Type B pancreatic cell (in vitro differentiated cells): ENCODE measurements around the gene POU2F1. TPM values are rescaled to one million over a fixed set of nuclear protein-coding genes. Genes with fewer than 3 reads are reported as not detected.
"Not testable (repeated sequence)": the region's sequence is repeated elsewhere in the genome, so short reads cannot be mapped to it uniquely, and the experiment has no call there.

Experiments used
- DNase-seq: peaks from one replicate; pipeline ENCODE4 v3.0.0; 2021; ENCODE audit warnings: mixed read lengths; ENCODE audit not compliant: unreplicated experiment; ENCODE audit errors: extremely low spot score
- H3K27ac Mint-ChIP-seq: 2 replicates; pipeline ENCODE4 v1.8.0; 2021; ENCODE audit warnings: mild to moderate bottlenecking, mixed read lengths
- H3K27me3 Mint-ChIP-seq: 2 replicates; pipeline ENCODE4 v1.8.0; 2021; ENCODE audit warnings: mixed read lengths
- H3K36me3 Mint-ChIP-seq: 2 replicates; pipeline ENCODE4 v1.8.0; 2021; ENCODE audit warnings: mixed read lengths
- H3K4me1 Mint-ChIP-seq: one replicate; pipeline ENCODE4 v1.8.0; 2021; ENCODE audit warnings: mixed read lengths; ENCODE audit not compliant: unreplicated experiment
- H3K4me3 Mint-ChIP-seq: 2 replicates; pipeline ENCODE4 v1.8.0; 2021; ENCODE audit warnings: mild to moderate bottlenecking, mixed read lengths
- H3K9me3 Mint-ChIP-seq: 2 replicates; pipeline ENCODE4 v1.8.0; 2021; ENCODE audit warnings: mixed read lengths
- CTCF ChIP-seq: fragments of 200-600 bp; sonication (generic); conservative IDR thresholded peaks from 2 replicates; pipeline ENCODE4 v1.5.0; 2021; ENCODE audit warnings: antibody characterized with exemption, mild to moderate bottlenecking
- total RNA-seq: library from RNA; stranded (reverse); gene quantifications from 2 replicates; pipeline ENCODE4 v1.2.1, GENCODE V29; 2021; ENCODE audit warnings: low replicate concordance

POU2F1 gene
- total RNA-seq, 1 donor from 2014 or later: 24.2 TPM

DNA sequence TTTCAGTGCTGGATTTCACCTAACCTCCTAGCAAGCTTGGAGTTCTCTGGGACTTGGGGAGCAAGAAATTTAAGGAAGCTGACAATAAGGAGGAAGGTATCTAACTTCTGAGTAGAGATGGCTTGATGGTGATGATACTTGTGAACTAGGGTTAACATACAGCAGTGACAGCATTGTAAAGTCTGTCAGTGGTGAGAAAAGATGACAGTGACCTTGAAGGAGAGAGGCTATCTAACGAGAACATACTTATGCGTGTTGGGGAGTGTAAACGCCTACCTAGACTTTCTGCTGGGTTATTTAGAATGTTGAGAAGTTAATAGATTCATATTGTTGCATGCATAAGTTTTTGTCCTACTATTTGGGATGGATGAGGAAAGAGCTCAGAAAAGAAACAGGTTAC is 16.3 kb downstream of the POU2F1 start:
- H3K27me3 Mint-ChIP-seq: no peaks in the 10 kb centered on the region
- H3K4me3 Mint-ChIP-seq: no peak overlapping the region
- H3K4me1 Mint-ChIP-seq: peaks cover 19% of the 10 kb centered on the region
- no peak for TF ChIP-seq CTCF
- no peak for DNase-seq
- H3K9me3 Mint-ChIP-seq: no peaks in the 10 kb centered on the region
- H3K27ac Mint-ChIP-seq: no peak overlapping the region
- H3K36me3 Mint-ChIP-seq: no peaks in the 10 kb centered on the region

DNA sequence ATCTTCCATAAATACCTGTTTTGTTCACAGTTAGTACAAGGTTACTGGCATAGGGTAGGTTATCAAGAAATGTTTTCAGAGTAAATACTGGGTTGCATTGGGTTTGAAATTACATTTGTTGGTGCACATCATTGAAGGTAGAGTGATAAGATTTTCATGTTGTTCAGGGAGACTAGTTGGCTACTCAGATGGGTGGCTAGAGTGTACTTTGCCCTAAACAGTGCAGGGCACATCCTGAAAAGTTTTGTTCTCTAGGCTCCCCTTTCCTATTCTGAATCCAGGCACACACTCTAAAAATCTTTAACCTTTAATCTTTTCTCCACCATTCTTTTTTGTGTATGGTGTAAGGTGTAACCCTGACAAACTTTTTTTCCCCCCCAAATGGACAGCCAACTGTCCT is 18.0 kb downstream of the POU2F1 start:
- no peaks in the 10 kb centered on the region for H3K9me3 Mint-ChIP-seq
- peaks cover 19% of the 10 kb centered on the region for H3K4me1 Mint-ChIP-seq
- H3K4me3 Mint-ChIP-seq: no peak overlapping the region
- no peaks in the 10 kb centered on the region for H3K27me3 Mint-ChIP-seq
- no peak for TF ChIP-seq CTCF
- H3K27ac Mint-ChIP-seq: no peak overlapping the region
- H3K36me3 Mint-ChIP-seq: no peaks in the 10 kb centered on the region
- no peak for DNase-seq

DNA sequence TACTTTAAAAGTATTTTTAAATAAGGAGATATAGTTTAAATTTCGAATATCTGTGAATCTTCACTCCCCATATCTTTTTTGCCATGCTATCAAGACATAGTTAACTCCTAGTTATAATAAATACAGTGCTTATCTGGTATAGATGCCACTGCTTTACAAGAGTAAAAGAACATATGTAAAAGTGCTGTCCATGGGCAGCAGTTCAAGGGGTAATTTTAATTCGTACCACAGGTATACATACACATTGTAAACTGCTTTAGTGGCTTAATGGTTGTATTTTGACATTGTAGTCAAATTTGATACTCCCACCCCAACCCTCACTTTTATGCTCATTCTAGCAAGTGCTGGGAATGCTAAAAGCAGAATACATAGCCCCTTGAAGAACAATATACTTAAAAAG is 18.6 kb downstream of the POU2F1 start:
- TF ChIP-seq CTCF: no peak
- peaks cover 14% of the 10 kb centered on the region for H3K4me1 Mint-ChIP-seq
- no peak overlapping the region for H3K27ac Mint-ChIP-seq
- H3K4me3 Mint-ChIP-seq: no peak overlapping the region
- H3K27me3 Mint-ChIP-seq: no peaks in the 10 kb centered on the region
- no peaks in the 10 kb centered on the region for H3K9me3 Mint-ChIP-seq
- H3K36me3 Mint-ChIP-seq: no peaks in the 10 kb centered on the region
- no peak for DNase-seq

DNA sequence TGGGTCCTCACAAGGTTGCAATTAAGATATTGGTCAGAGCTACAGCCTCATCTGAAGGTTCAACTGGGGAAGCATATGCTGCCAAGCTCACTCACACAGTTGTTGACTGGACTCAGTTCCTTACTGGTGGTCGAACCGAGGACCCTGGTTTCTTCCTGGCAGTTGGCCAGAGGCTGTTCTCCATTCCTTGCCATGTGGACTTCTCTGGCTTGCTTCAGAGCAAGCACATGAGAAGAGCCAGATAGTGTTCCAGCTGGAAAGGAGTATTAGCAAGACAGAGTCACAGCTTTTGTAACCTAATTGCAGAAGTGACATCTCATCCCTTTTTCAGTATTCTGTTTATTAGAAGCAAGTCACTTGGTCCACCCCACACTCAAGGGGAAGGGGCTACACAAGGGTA is 23.6 kb downstream of the POU2F1 start:
- no peak for DNase-seq
- Mint-ChIP-seq H3K4me1 (peaks cover 3% of the 10 kb centered on the region), H3K27me3 (no peaks in the 10 kb centered on the region), H3K27ac (no peak overlapping the region), H3K4me3 (no peak overlapping the region), H3K36me3 (peaks cover 4% of the 10 kb centered on the region), H3K9me3 (no peaks in the 10 kb centered on the region)
- no peak for TF ChIP-seq CTCF

- H3K4me1 Mint-ChIP-seq, H3K27ac Mint-ChIP-seq, DNase-seq, H3K27me3 Mint-ChIP-seq, H3K9me3 Mint-ChIP-seq, H3K36me3 Mint-ChIP-seq, H3K4me3 Mint-ChIP-seq: not testable (repeated sequence)
Observed at GRCh38 chr1:167245168-167245567, 24.5 kb downstream of the POU2F1 start.

GRCh38 chr1:167246971-167247370 is 26.3 kb downstream of the POU2F1 start:
- H3K9me3 Mint-ChIP-seq: no peaks in the 10 kb centered on the region
- H3K4me1 Mint-ChIP-seq: peaks cover 9% of the 10 kb centered on the region
- no peak overlapping the region for H3K4me3 Mint-ChIP-seq

More at GRCh38 chr1:167246971-167247370, 26.3 kb downstream of the POU2F1 start:
- H3K27ac Mint-ChIP-seq: no peak overlapping the region
- H3K36me3 Mint-ChIP-seq: peaks cover 4% of the 10 kb centered on the region
- no peak for TF ChIP-seq CTCF
- no peaks in the 10 kb centered on the region for H3K27me3 Mint-ChIP-seq
- DNase-seq: no peak
